Loucy (cell line): ENCODE measurements around the gene CLNK.
A peak's percentile ranks its signal among the peaks of the same experiment; 100 is the strongest.

Experiments
- H2AFZ ChIP-seq: fragments of 200-600 bp; sonication (generic); 2 replicates; pipeline ENCODE4 v1.6.0; 2016; ENCODE audit warnings: antibody characterized with exemption, mild to moderate bottlenecking, low read length, moderate library complexity
- H3F3A ChIP-seq: fragments of 200-600 bp; 2 replicates; pipeline ENCODE4 v1.6.0; 2016; ENCODE audit warnings: antibody characterized with exemption, low read depth, mild to moderate bottlenecking
- H3K27me3 ChIP-seq: fragments of 200-600 bp; sonication (generic); 2 replicates; pipeline ENCODE4 v1.6.1; 2014; ENCODE audit warnings: low read length, mild to moderate bottlenecking; ENCODE audit not compliant: insufficient read depth, poor library complexity, severe bottlenecking
- H3K36me3 ChIP-seq: fragments of 200-600 bp; sonication (generic); 2 replicates; pipeline ENCODE4 v1.6.1; 2016; ENCODE audit warnings: low read length; ENCODE audit not compliant: insufficient read depth
- H3K4me1 ChIP-seq: fragments of 200-600 bp; sonication (generic); 2 replicates; pipeline ENCODE4 v1.5.1; 2014; ENCODE audit warnings: low read length, mild to moderate bottlenecking; ENCODE audit not compliant: insufficient read depth, poor library complexity, severe bottlenecking
- H3K4me2 ChIP-seq: fragments of 200-600 bp; sonication (generic); 2 replicates; pipeline ENCODE4 v1.6.0; 2014; ENCODE audit warnings: antibody characterized with exemption, low read length, low read depth, mild to moderate bottlenecking; ENCODE audit not compliant: poor library complexity, severe bottlenecking
- H3K4me3 ChIP-seq: fragments of 200-600 bp; sonication (generic); 2 replicates; pipeline ENCODE4 v1.5.1; 2014; ENCODE audit warnings: low read length, mild to moderate bottlenecking, mixed read lengths; ENCODE audit not compliant: poor library complexity, severe bottlenecking
- H3K79me2 ChIP-seq: fragments of 200-600 bp; sonication (generic); 2 replicates; pipeline ENCODE4 v1.6.1; 2014; ENCODE audit warnings: low read length; ENCODE audit not compliant: insufficient read depth
- H3K9ac ChIP-seq: fragments of 200-600 bp; sonication (generic); 2 replicates; pipeline ENCODE4 v1.6.0; 2014; ENCODE audit warnings: mild to moderate bottlenecking, low read depth, low read length, moderate library complexity; ENCODE audit not compliant: poor library complexity, severe bottlenecking
- H3K9me2 ChIP-seq: fragments of 200-600 bp; sonication (generic); replicated peaks from 2 replicates; pipeline ENCODE4 v1.6.1; 2016; ENCODE audit warnings: low read depth, low read length, mixed read lengths
- H3K9me3 ChIP-seq: fragments of 200-600 bp; sonication (generic); 2 replicates; pipeline ENCODE4 v1.6.1; 2014; ENCODE audit warnings: mild to moderate bottlenecking, antibody characterized with exemption, low read length, low read depth; ENCODE audit not compliant: insufficient read depth
- H4K20me1 ChIP-seq: fragments of 200-600 bp; sonication (generic); 2 replicates; pipeline ENCODE4 v1.6.0; 2014; ENCODE audit warnings: antibody characterized with exemption, low read length, mild to moderate bottlenecking; ENCODE audit not compliant: insufficient read depth, poor library complexity, severe bottlenecking
- CTCF ChIP-seq: fragments of 200-600 bp; sonication (generic); conservative IDR thresholded peaks from 2 replicates; pipeline ENCODE4 v1.5.1; 2014; ENCODE audit warnings: mild to moderate bottlenecking, antibody characterized with exemption, low read length
- EZH2phosphoT487 ChIP-seq: fragments of 200-600 bp; IDR thresholded peaks from 2 replicates; pipeline ENCODE4 v1.6.1; 2018; ENCODE audit warnings: antibody characterized with exemption, mild to moderate bottlenecking, moderate library complexity, borderline replicate concordance

Gene CLNK

DNA sequence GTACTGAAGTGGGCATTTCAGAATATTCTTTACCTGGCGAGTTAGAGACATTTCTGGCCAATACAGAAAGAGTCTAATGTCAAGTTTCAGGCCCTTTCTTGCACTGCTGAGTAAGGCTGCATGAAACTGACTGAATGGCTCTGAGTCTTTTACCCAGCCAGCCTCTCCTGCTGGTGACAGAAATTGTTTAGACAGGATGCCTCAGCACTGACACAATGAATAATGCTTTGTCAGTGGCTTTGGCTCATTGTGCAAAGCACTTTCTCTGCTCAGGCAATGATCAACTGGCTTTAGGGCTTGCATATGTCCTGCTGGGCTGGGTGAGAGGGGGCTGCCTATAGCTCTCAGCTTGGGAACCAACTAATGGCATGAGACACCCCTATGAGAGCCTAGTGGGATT lies 45.5 kb downstream of the CLNK start:
- Histone ChIP-seq H3K27me3 (no peaks in the 10 kb centered on the region), H3K4me2 (no peak overlapping the region), H3F3A (no peaks in the 10 kb centered on the region), H3K9me2 (no peaks in the 10 kb centered on the region), H4K20me1 (no peaks in the 10 kb centered on the region), H3K9ac (no peak overlapping the region), H3K4me1 (peaks cover 19% of the 10 kb centered on the region), H3K9me3 (0 out of 2 replicates have a peak, but pooled peaks cover 7% of the 10 kb centered on the region), H3K4me3 (no peak overlapping the region), H2AFZ (no peak overlapping the region), H3K36me3 (no peaks in the 10 kb centered on the region), H3K79me2 (no peaks in the 10 kb centered on the region)
- TF ChIP-seq EZH2phosphoT487 = no peak
- TF ChIP-seq CTCF = no peak

GRCh38 chr4:10635091-10635490 lies 49.5 kb downstream of the CLNK start:
- no peak for TF ChIP-seq CTCF
- no peak for TF ChIP-seq EZH2phosphoT487
- Histone ChIP-seq H4K20me1 (no peaks in the 10 kb centered on the region), H3K9me3 (no peaks in the 10 kb centered on the region), H2AFZ (no peak overlapping the region), H3K4me3 (no peak overlapping the region), H3K9ac (no peak overlapping the region), H3F3A (no peaks in the 10 kb centered on the region), H3K27me3 (no peaks in the 10 kb centered on the region), H3K36me3 (no peaks in the 10 kb centered on the region), H3K4me1 (peaks cover 24% of the 10 kb centered on the region), H3K79me2 (no peaks in the 10 kb centered on the region), H3K9me2 (no peaks in the 10 kb centered on the region), H3K4me2 (no peak overlapping the region)

DNA sequence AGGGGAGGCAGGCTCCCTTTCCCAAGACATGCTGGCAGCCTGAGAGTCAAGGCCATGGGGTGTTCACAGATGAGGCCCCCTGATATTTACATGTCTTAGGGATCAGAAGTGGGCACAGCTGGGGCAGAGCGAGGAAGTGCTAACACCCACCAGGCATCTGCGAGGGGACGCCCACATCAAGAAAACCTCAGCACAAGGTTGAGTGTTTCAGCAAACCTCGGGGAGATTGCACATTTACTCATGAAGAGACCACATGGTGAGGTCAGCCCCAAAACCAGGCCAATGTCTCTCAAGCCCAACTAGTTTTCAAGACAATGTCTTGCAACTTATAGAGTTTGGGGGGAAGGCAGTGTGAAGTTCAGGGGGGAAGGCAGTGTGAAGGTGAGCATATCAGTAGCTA lies 55.2 kb downstream of the CLNK start:
- H3K9me3 ChIP-seq = no peaks in the 10 kb centered on the region
- no peak for TF ChIP-seq EZH2phosphoT487
- TF ChIP-seq CTCF = no peak
- no peaks in the 10 kb centered on the region for H4K20me1 ChIP-seq
- no peaks in the 10 kb centered on the region for H3K9me2 ChIP-seq
- H3K79me2 ChIP-seq = no peaks in the 10 kb centered on the region
- peak overlapping the region; percentile 37 for H3K4me2 ChIP-seq
- H3K36me3 ChIP-seq = no peaks in the 10 kb centered on the region
- H3K4me1 ChIP-seq = peaks cover 63% of the 10 kb centered on the region
- no peaks in the 10 kb centered on the region for H3F3A ChIP-seq
- H3K4me3 ChIP-seq = no peak overlapping the region
- no peaks in the 10 kb centered on the region for H3K27me3 ChIP-seq
- H2AFZ ChIP-seq = no peak overlapping the region
- no peak overlapping the region for H3K9ac ChIP-seq
